ENCODE results near the gene UROD. TPM values are rescaled to one million over a fixed set of nuclear protein-coding genes. Genes with fewer than 3 reads are reported as not detected.

UROD gene
- total RNA-seq, 4 donors from 2014 or later: 26.8 to 57.8 (median 36.7) TPM

DNA sequence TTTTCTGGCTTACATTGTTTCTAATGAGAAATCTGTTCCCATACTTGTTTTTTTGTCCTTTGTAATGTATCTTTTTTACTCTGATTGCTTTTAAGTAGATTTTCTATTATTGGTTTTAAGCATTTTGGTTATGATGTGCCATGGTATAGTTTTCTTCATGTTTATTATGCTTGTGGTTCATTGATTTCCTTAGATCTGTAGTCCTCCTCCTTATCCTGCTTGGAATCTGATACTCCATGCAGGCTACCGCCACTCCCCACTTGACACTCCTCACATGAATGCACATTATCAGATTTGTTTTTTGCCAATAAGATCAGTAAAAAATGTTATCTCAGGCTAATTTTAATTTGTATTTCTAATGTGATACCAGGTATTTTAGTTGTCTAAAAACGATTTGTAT is 20.8 kb downstream of the UROD start:
- Histone ChIP-seq H3K4me1 (peaks cover 0 to 10% (median 0%) of the 10 kb centered on the region in 3 donors), H3K27ac (no peak overlapping the region), H3K4me3 (no peak overlapping the region), H3K9me3 (no peaks in the 10 kb centered on the region), H3K27me3 (no peaks in the 10 kb centered on the region), H3K36me3 (peaks cover 0 to 6% (median 0%) of the 10 kb centered on the region in 3 donors)
- TF ChIP-seq, protein P1, sequence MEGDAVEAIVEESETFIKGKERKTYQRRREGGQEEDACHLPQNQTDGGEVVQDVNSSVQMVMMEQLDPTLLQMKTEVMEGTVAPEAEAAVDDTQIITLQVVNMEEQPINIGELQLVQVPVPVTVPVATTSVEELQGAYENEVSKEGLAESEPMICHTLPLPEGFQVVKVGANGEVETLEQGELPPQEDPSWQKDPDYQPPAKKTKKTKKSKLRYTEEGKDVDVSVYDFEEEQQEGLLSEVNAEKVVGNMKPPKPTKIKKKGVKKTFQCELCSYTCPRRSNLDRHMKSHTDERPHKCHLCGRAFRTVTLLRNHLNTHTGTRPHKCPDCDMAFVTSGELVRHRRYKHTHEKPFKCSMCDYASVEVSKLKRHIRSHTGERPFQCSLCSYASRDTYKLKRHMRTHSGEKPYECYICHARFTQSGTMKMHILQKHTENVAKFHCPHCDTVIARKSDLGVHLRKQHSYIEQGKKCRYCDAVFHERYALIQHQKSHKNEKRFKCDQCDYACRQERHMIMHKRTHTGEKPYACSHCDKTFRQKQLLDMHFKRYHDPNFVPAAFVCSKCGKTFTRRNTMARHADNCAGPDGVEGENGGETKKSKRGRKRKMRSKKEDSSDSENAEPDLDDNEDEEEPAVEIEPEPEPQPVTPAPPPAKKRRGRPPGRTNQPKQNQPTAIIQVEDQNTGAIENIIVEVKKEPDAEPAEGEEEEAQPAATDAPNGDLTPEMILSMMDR (IDR thresholded peaks at IDR 0.05): no peak
- TF ChIP-seq POLR2A (IDR thresholded peaks at IDR 0.05): no peak
- WGBS, 2 donors: 79 to 84% methylated on average over 2 of the region's 2 CpGs
- DNase-seq: no peak
- intact Hi-C loops (cut with DNase I): no loop called here

DNA sequence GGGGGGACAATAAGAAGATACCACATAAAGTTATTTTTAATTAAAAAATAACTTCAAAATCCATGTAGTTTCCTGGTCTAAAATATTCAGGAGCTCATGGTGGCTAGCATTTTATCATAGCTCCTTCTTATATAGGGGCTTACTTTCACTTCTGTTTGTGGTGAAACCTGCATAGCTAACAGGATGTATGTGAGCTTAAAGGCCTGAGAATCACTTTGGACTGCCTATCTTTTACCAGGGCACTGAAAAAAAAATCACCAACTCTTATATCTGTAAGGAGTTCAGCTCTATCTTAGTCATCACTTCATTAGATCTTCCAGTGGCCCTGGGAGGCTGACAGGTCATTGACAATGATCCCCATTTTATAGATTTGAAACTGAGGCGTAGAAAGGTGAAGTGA is 21.3 kb downstream of the UROD start:
- TF ChIP-seq, protein P1 (IDR thresholded peaks at IDR 0.05): no peak
- TF ChIP-seq POLR2A (IDR thresholded peaks at IDR 0.05): no peak
- H3K4me1 ChIP-seq: peaks cover 0 to 15% (median 0%) of the 10 kb centered on the region in 3 donors
- intact Hi-C loops (cut with DNase I): no loop called here
- DNase-seq: no peak
- no peak overlapping the region for H3K27ac ChIP-seq
- no peaks in the 10 kb centered on the region for H3K9me3 ChIP-seq
- WGBS, 2 donors: 96 to 100% methylated on average over 1 of the region's 1 CpG
- peaks cover 0 to 6% (median 0%) of the 10 kb centered on the region in 3 donors for H3K36me3 ChIP-seq
- no peak overlapping the region for H3K4me3 ChIP-seq
- no peaks in the 10 kb centered on the region for H3K27me3 ChIP-seq

DNA sequence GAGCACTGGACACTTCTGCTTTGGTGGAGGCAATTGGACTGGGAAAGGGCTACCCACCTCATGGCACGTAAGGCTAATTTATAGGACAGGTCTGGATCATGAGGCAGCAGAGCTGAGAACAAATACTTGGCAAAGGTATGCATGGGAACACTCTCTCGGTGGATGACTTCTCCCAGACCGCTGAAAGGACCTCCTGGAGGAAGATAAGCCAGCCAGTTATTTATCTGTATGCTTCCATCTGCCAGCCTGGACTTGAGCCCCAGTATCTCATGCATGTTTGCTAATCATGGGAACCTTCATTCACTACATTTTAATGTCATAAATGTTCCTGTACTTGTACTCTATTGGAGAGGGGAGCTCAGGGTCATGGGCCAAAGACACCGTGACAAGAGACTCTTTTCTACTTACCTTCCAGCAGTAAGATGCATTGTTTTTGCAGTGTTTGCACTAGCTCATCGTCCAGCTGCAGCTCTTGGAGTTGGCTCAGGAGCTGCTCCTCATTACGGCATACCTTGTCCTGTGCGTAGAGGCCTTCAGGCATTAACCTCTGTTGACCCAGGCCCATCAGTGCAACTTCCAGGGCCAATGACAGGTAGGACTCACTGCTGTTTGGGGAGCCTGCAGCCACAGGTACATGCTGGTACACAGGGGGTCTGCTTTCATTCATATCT is 23.7 kb downstream of the UROD start:
- peaks cover 0 to 15% (median 0%) of the 10 kb centered on the region in 3 donors for H3K4me1 ChIP-seq
- TF ChIP-seq, protein P1 (IDR thresholded peaks at IDR 0.05): no peak
- no peak for TF ChIP-seq POLR2A (IDR thresholded peaks at IDR 0.05)
- no peak overlapping the region for H3K27ac ChIP-seq
- intact Hi-C loops (cut with DNase I): no loop called here
- WGBS, 2 donors: 84 to 89% methylated on average over 6 to 7 of the region's 7 CpGs
- DNase-seq: no peak
- H3K9me3 ChIP-seq: no peaks in the 10 kb centered on the region
- H3K4me3 ChIP-seq: no peak overlapping the region
- peaks cover 0 to 6% (median 0%) of the 10 kb centered on the region in 3 donors for H3K36me3 ChIP-seq
- no peaks in the 10 kb centered on the region for H3K27me3 ChIP-seq

DNA sequence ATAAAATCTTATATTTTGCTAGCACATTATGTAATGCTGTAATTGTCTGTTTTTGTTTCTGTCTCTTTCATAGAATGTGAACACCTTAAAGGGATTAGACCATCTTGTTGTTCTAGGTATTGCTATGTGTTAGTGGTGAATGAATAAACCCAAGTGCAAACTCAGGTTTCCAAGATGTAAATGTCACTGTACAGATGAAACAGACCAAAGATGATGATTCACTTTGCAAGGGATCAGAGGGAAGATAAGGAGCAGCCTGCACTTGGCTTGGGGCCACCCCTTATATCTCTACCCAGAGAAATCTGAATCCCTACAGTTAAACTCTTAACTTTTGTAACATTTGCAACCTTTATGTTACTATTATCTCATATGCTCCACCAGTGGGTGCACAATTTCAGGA is 25.4 kb downstream of the UROD start:
- intact Hi-C loops (cut with DNase I): no loop called here
- H3K27ac ChIP-seq: no peak overlapping the region
- no peaks in the 10 kb centered on the region for H3K27me3 ChIP-seq
- peaks cover 0 to 15% (median 0%) of the 10 kb centered on the region in 3 donors for H3K4me1 ChIP-seq
- H3K9me3 ChIP-seq: no peaks in the 10 kb centered on the region
- no peak for DNase-seq
- TF ChIP-seq POLR2A (IDR thresholded peaks at IDR 0.05): no peak
- H3K4me3 ChIP-seq: no peak overlapping the region
- H3K36me3 ChIP-seq: peaks cover 0 to 10% (median 0%) of the 10 kb centered on the region in 3 donors

DNA sequence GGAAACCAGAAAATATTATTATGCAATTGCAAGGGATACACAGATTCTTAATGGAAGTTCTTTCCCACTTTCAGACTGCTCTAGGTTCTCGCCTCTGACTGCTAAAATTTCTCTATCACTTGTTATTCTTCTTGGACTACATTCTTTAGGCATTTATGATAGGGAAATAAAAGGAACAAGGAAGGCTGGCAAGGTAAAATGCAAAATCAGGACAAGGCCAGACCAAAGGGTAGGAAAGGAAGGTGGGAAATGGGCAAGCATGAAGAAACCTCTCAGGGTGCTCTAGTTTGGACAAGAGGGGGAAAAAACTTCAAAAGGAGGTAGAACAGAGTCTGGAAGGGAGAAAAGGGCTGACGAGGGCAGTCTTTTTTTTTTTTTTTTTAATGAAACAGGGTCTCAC is 26.2 kb downstream of the UROD start:
- Histone ChIP-seq H3K4me1 (peaks cover 0 to 15% (median 0%) of the 10 kb centered on the region in 3 donors), H3K9me3 (no peaks in the 10 kb centered on the region), H3K36me3 (peaks cover 0 to 18% (median 0%) of the 10 kb centered on the region in 3 donors), H3K27ac (no peak overlapping the region), H3K27me3 (no peaks in the 10 kb centered on the region), H3K4me3 (no peak overlapping the region)
- intact Hi-C loops (cut with DNase I): no loop called here
- DNase-seq: no peak
- TF ChIP-seq POLR2A (IDR thresholded peaks at IDR 0.05): no peak
- TF ChIP-seq, protein P1 (IDR thresholded peaks at IDR 0.05): no peak
- 90 to 95% methylated on average over 2 of the region's 2 CpGs for WGBS, 2 donors
